Measurements from ENCODE around the gene MYOM3. TPM values are rescaled to one million over a fixed set of nuclear protein-coding genes. Genes with fewer than 3 reads are reported as not detected.
"Not testable (repeated sequence)": the region's sequence is repeated elsewhere in the genome, so short reads cannot be mapped to it uniquely, and the experiment has no call there.

Gene MYOM3
- total and polyA plus RNA-seq, 2 of the 13 experiments (the other 11 are each of a cell fraction or from before 2014, with no cell fraction given) = 5.8 to 15.3 TPM

- TF ChIP-seq ZNF609 (CRISPR knock-in tag; IDR thresholded peaks at IDR 0.05; ENCODE audit: borderline replicate concordance) (no peak), REST (IDR thresholded peaks at IDR 0.05; ENCODE audit: borderline replicate concordance in 1 of 2, low read depth in 1 of 2, low read length in 2 of 2) (no peak), ARNT (IDR thresholded peaks at IDR 0.05) (no peak)
These were observed 96.4 kb downstream of the MYOM3 start (continued) for GRCh38 chr1:24015221-24016210.

- H3K4me1 ChIP-seq (ENCODE audit: insufficient read depth, low read length) = peaks cover 100% of the 10 kb centered on the region
- in situ Hi-C loops (cut with HindIII; ENCODE audit: extremely low pct_ligation_motif_present, low pct_unique_long_range_greater_than_20kb); H2AFZ ChIP-seq (ENCODE audit: low read length); H3K27ac ChIP-seq (ENCODE audit: extremely low read length, insufficient read depth, low read length); H4K20me1 ChIP-seq (ENCODE audit: insufficient read depth, low read length); H3K9ac ChIP-seq (ENCODE audit: insufficient read depth, low read depth, low read length); H3K4me2 ChIP-seq (ENCODE audit: low read depth, low read length); BruUV-seq (replicated peaks); FAIRE-seq; H3K9me3 ChIP-seq (ENCODE audit: low read length); H3K79me2 ChIP-seq (ENCODE audit: insufficient read depth, low read length); H3K27me3 ChIP-seq (ENCODE audit: control insufficient read depth in 1 of 2, insufficient read depth in 2 of 2, low read length in 2 of 2); ATAC-seq; H3K4me3 ChIP-seq (replicated peaks in 1 of 3; ENCODE audit: insufficient read depth in 1 of 3, low read depth in 2 of 3, low read length in 3 of 3); intact Hi-C loops (cut with micrococcal nuclease; ENCODE audit: unreplicated experiment); CTCF ChIA-PET (ENCODE audit: low intra/inter-chr PET ratio, low total read pairs); H3K36me3 ChIP-seq (replicated peaks in 1 of 2; ENCODE audit: control insufficient read depth in 1 of 2, insufficient read depth in 2 of 2, low read length in 2 of 2); DNase-seq (ENCODE audit: low spot score): not testable (repeated sequence)
- over 99% methylated on average over 8 of the region's 8 CpGs for WGBS (ENCODE audit: low lambda C conversion rate)
- POLR2A ChIA-PET = interaction anchor here (1.4 to 5.0 kb wide), 2 partner anchors 9 kb away, joined by 6 to 42 read pairs; no protein-coding TSS in a partner anchor
These were observed 99.1 kb downstream of the MYOM3 start for GRCh38 chr1:24012878-24013277.

Data from HepG2 (cell line).